Measurements from ENCODE around the gene NMNAT2. TPM values are rescaled to one million over a fixed set of nuclear protein-coding genes. Genes with fewer than 3 reads are reported as not detected.
A peak's percentile ranks its signal among the peaks of the same experiment; 100 is the strongest.

Gene NMNAT2
- total RNA-seq, 1 experiment from 2014 or later = 8.8 TPM

GRCh38 chr1:183416850-183417771, 1.1 kb downstream of the NMNAT2 start (continued):
- TF ChIP-seq, protein P1, sequence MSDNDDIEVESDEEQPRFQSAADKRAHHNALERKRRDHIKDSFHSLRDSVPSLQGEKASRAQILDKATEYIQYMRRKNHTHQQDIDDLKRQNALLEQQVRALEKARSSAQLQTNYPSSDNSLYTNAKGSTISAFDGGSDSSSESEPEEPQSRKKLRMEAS (CRISPR knock-in tag; IDR thresholded peaks at IDR 0.05) = peak; percentile 89
- TF ChIP-seq TCF7 (CRISPR knock-in tag; IDR thresholded peaks at IDR 0.05; ENCODE audit: low read depth) (peak; percentile 87; the same call in 1 of the 2 replicates), ZNF512 (CRISPR knock-in tag; IDR thresholded peaks at IDR 0.05; ENCODE audit: borderline replicate concordance) (no peak), ZNF138 (CRISPR knock-in tag; conservative IDR thresholded peaks at IDR 0.05) (no peak), SMAD4 (CRISPR knock-in tag; IDR thresholded peaks at IDR 0.05) (peak; percentile 90), FOXK1 (CRISPR knock-in tag; IDR thresholded peaks at IDR 0.05) (peak; percentile 94), GABPB1 (CRISPR knock-in tag; IDR thresholded peaks at IDR 0.05) (no peak), SP1 (CRISPR knock-in tag; conservative IDR thresholded peaks at IDR 0.05) (peak; percentile 63), ZNF232 (CRISPR knock-in tag; IDR thresholded peaks at IDR 0.05) (peak; percentile 76), FOXP1 (CRISPR knock-in tag; IDR thresholded peaks at IDR 0.05; ENCODE audit: borderline replicate concordance) (peak; percentile 92), ESRRA (CRISPR knock-in tag; IDR thresholded peaks at IDR 0.05; ENCODE audit: borderline replicate concordance) (peak; percentile 90), NR3C1 (CRISPR knock-in tag; conservative IDR thresholded peaks at IDR 0.05; ENCODE audit: low read depth) (no peak), ZNF396 (CRISPR knock-in tag; IDR thresholded peaks at IDR 0.05; ENCODE audit: borderline replicate concordance) (no peak), ZNF219 (CRISPR knock-in tag; IDR thresholded peaks at IDR 0.05; ENCODE audit: borderline replicate concordance) (peak; percentile 87; the same call in 1 of the 2 replicates), AFF4 (CRISPR knock-in tag; IDR thresholded peaks at IDR 0.05; ENCODE audit: borderline replicate concordance) (peak; percentile 75; the same call in 1 of the 2 replicates), MYBL2 (CRISPR knock-in tag; IDR thresholded peaks at IDR 0.05) (peak; percentile 87), GTF2I (CRISPR knock-in tag; conservative IDR thresholded peaks at IDR 0.05) (no peak)
- TF ChIP-seq, protein P2, sequence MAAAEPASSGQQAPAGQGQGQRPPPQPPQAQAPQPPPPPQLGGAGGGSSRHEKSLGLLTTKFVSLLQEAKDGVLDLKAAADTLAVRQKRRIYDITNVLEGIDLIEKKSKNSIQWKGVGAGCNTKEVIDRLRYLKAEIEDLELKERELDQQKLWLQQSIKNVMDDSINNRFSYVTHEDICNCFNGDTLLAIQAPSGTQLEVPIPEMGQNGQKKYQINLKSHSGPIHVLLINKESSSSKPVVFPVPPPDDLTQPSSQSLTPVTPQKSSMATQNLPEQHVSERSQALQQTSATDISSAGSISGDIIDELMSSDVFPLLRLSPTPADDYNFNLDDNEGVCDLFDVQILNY (CRISPR knock-in tag; IDR thresholded peaks at IDR 0.05) = peak; percentile 68; the same call in 1 of the 2 replicates
- TF ChIP-seq, protein P3, sequence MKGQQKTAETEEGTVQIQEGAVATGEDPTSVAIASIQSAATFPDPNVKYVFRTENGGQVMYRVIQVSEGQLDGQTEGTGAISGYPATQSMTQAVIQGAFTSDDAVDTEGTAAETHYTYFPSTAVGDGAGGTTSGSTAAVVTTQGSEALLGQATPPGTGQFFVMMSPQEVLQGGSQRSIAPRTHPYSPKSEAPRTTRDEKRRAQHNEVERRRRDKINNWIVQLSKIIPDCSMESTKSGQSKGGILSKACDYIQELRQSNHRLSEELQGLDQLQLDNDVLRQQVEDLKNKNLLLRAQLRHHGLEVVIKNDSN (CRISPR knock-in tag; IDR thresholded peaks at IDR 0.05) = peak; percentile 76
- TF ChIP-seq, protein P4, sequence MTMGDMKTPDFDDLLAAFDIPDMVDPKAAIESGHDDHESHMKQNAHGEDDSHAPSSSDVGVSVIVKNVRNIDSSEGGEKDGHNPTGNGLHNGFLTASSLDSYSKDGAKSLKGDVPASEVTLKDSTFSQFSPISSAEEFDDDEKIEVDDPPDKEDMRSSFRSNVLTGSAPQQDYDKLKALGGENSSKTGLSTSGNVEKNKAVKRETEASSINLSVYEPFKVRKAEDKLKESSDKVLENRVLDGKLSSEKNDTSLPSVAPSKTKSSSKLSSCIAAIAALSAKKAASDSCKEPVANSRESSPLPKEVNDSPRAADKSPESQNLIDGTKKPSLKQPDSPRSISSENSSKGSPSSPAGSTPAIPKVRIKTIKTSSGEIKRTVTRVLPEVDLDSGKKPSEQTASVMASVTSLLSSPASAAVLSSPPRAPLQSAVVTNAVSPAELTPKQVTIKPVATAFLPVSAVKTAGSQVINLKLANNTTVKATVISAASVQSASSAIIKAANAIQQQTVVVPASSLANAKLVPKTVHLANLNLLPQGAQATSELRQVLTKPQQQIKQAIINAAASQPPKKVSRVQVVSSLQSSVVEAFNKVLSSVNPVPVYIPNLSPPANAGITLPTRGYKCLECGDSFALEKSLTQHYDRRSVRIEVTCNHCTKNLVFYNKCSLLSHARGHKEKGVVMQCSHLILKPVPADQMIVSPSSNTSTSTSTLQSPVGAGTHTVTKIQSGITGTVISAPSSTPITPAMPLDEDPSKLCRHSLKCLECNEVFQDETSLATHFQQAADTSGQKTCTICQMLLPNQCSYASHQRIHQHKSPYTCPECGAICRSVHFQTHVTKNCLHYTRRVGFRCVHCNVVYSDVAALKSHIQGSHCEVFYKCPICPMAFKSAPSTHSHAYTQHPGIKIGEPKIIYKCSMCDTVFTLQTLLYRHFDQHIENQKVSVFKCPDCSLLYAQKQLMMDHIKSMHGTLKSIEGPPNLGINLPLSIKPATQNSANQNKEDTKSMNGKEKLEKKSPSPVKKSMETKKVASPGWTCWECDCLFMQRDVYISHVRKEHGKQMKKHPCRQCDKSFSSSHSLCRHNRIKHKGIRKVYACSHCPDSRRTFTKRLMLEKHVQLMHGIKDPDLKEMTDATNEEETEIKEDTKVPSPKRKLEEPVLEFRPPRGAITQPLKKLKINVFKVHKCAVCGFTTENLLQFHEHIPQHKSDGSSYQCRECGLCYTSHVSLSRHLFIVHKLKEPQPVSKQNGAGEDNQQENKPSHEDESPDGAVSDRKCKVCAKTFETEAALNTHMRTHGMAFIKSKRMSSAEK (CRISPR knock-in tag; IDR thresholded peaks at IDR 0.05; ENCODE audit: borderline replicate concordance) = no peak
- TF ChIP-seq, protein P5, sequence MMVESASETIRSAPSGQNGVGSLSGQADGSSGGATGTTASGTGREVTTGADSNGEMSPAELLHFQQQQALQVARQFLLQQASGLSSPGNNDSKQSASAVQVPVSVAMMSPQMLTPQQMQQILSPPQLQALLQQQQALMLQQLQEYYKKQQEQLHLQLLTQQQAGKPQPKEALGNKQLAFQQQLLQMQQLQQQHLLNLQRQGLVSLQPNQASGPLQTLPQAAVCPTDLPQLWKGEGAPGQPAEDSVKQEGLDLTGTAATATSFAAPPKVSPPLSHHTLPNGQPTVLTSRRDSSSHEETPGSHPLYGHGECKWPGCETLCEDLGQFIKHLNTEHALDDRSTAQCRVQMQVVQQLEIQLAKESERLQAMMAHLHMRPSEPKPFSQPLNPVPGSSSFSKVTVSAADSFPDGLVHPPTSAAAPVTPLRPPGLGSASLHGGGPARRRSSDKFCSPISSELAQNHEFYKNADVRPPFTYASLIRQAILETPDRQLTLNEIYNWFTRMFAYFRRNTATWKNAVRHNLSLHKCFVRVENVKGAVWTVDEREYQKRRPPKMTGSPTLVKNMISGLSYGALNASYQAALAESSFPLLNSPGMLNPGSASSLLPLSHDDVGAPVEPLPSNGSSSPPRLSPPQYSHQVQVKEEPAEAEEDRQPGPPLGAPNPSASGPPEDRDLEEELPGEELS (CRISPR knock-in tag; IDR thresholded peaks at IDR 0.05) = peak; percentile 97
- TF ChIP-seq, protein P6, sequence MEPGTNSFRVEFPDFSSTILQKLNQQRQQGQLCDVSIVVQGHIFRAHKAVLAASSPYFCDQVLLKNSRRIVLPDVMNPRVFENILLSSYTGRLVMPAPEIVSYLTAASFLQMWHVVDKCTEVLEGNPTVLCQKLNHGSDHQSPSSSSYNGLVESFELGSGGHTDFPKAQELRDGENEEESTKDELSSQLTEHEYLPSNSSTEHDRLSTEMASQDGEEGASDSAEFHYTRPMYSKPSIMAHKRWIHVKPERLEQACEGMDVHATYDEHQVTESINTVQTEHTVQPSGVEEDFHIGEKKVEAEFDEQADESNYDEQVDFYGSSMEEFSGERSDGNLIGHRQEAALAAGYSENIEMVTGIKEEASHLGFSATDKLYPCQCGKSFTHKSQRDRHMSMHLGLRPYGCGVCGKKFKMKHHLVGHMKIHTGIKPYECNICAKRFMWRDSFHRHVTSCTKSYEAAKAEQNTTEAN (CRISPR knock-in tag; IDR thresholded peaks at IDR 0.05) = peak; percentile 75; the same call in 1 of the 2 replicates
